OCI-LY3 (cell line): ENCODE results near the gene BST1.

Experiments used
- H2AFZ ChIP-seq: fragments of 200-600, 300-600 bp; shearing (Covaris generic); 2 replicates; pipeline ENCODE4 v1.6.0; 2014; ENCODE audit warnings: antibody characterized with exemption, low read depth, low read length
- H3K27ac ChIP-seq: fragments of 200-600, 300-600 bp; sonication (generic); 2 replicates; pipeline ENCODE4 v1.5.1; 2014; ENCODE audit warnings: mild to moderate bottlenecking, low read length, moderate library complexity, mixed read lengths
- H3K27me3 ChIP-seq: fragments of 200-600, 300-600 bp; sonication (generic); 2 replicates; pipeline ENCODE4 v1.6.1; 2014; ENCODE audit warnings: low read depth, low read length, mixed read lengths
- H3K36me3 ChIP-seq: fragments of 200-600, 300-600 bp; sonication (generic); replicated peaks from 2 replicates; pipeline ENCODE3; 2014; ENCODE audit warnings: low read depth, low read length, mixed read lengths
- H3K4me1 ChIP-seq: fragments of 300-600, 200-600 bp; sonication (generic); 2 replicates; pipeline ENCODE4 v1.6.1; 2014; ENCODE audit warnings: low read length, mixed read lengths
- H3K4me2 ChIP-seq: fragments of 200-600, 300-600 bp; sonication (generic); 2 replicates; pipeline ENCODE4 v1.6.1; 2014; ENCODE audit warnings: low read length, mixed read lengths
- H3K4me3 ChIP-seq: fragments of 300-600, 200-600 bp; sonication (generic); 2 replicates; pipeline ENCODE4 v1.5.1; 2014; ENCODE audit warnings: antibody characterized with exemption, mild to moderate bottlenecking, low read length, moderate library complexity
- H3K79me2 ChIP-seq: fragments of 300-600, 200-600 bp; shearing (Covaris generic); 2 replicates; pipeline ENCODE4 v1.6.1; 2014; ENCODE audit warnings: mild to moderate bottlenecking, low read length, mixed read lengths
- H3K9ac ChIP-seq: fragments of 300-600, 200-600 bp; shearing (Covaris generic); 2 replicates; pipeline ENCODE4 v1.6.0; 2014; ENCODE audit warnings: mild to moderate bottlenecking, low read length, moderate library complexity
- H3K9me3 ChIP-seq: fragments of 200-600, 300-600 bp; shearing (Covaris generic); 2 replicates; pipeline ENCODE4 v1.6.1; 2014; ENCODE audit warnings: low read length, mixed read lengths; ENCODE audit not compliant: insufficient read depth
- H4K20me1 ChIP-seq: fragments of 200-600, 300-600 bp; sonication (generic); 2 replicates; pipeline ENCODE4 v1.6.1; 2016; ENCODE audit warnings: low read length, mixed read lengths; ENCODE audit not compliant: insufficient read depth
- EZH2phosphoT487 ChIP-seq: fragments of 200-600 bp; shearing (Covaris generic); IDR thresholded peaks from 2 replicates; pipeline ENCODE4 v1.6.1; 2018; ENCODE audit warnings: antibody characterized with exemption, mixed run types, low read depth
- TF ChIP-seq, protein P1 (sequence below): fragments of 200-600, 300-600 bp; sonication (generic); IDR thresholded peaks from 2 replicates; pipeline ENCODE4 v1.5.1; 2014; ENCODE audit warnings: antibody characterized with exemption, low read length, low read depth

The BST1 gene

DNA sequence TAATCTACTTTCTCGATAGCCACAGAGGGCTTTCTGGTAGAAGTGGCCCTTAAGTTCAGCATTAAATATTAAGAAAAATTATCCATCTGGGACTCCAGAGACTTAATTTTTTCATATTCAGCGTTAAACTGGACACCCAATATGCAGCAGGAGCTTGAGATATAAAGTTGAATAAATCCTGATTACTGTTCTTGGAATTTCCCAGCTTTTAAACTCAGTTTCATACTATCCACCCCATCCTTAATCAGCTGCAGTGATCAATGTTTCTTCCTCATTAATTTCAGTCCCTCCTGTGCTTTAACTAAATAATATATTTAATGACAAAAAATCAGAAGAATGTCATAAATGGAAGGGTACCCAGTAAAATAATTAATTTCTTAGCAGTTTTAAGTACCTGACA lies 44.1 kb upstream of the BST1 start:
- no peaks in the 10 kb centered on the region for H4K20me1 ChIP-seq
- H3K9ac ChIP-seq, result no peak overlapping the region
- no peaks in the 10 kb centered on the region for H3K36me3 ChIP-seq
- peaks cover 11% of the 10 kb centered on the region for H3K4me1 ChIP-seq
- TF ChIP-seq, protein P1, sequence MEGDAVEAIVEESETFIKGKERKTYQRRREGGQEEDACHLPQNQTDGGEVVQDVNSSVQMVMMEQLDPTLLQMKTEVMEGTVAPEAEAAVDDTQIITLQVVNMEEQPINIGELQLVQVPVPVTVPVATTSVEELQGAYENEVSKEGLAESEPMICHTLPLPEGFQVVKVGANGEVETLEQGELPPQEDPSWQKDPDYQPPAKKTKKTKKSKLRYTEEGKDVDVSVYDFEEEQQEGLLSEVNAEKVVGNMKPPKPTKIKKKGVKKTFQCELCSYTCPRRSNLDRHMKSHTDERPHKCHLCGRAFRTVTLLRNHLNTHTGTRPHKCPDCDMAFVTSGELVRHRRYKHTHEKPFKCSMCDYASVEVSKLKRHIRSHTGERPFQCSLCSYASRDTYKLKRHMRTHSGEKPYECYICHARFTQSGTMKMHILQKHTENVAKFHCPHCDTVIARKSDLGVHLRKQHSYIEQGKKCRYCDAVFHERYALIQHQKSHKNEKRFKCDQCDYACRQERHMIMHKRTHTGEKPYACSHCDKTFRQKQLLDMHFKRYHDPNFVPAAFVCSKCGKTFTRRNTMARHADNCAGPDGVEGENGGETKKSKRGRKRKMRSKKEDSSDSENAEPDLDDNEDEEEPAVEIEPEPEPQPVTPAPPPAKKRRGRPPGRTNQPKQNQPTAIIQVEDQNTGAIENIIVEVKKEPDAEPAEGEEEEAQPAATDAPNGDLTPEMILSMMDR, result no peak
- TF ChIP-seq EZH2phosphoT487, result no peak
- H2AFZ ChIP-seq, result no peak overlapping the region
- H3K27me3 ChIP-seq, result no peaks in the 10 kb centered on the region
- H3K4me3 ChIP-seq, result no peak overlapping the region
- peaks cover 10% of the 10 kb centered on the region for H3K79me2 ChIP-seq
- H3K27ac ChIP-seq, result no peak overlapping the region
- no peak overlapping the region for H3K4me2 ChIP-seq
- no peaks in the 10 kb centered on the region for H3K9me3 ChIP-seq

DNA sequence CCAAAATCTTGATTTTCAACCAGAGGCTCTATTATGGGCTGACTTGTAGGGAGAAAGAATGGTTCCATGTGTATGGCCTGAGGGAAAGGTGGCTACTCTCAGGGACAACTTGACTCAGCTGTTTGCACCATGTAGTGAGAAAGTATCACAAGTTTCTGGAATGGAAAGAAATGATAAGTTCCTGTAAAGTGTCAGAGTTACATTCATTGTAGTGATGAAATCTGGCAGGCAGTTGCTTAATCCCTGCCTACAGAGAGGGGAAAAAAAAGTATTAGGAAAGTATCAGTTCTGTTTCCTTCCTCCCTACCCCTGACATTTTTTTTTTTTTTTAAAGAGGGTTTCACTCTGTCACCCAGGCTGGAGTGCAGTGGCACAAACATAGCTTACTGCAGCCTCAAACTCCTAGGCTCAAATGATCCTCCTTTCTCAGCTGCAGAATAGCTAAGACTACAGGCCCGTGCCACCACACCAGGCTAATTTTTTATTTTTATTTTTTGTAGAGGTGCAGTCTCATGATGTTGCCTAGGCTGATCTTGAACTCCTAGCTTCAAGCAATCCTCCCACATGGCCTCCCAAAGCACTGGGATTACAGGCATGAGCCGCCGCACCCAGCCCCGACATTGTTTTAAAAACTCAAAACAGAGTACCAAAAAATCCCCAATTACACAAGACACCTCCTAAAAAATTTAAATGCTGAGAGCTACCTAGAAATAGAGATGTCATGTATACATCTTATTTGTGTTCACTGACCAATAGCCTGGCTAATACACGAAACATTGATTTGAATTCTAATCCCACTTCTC lies 42.9 kb upstream of the BST1 start:
- Histone ChIP-seq H3K79me2 (no peaks in the 10 kb centered on the region; the same call in 1 of the 2 replicates), H3K27ac (no peak overlapping the region), H2AFZ (no peak overlapping the region), H3K4me2 (no peak overlapping the region), H3K36me3 (no peaks in the 10 kb centered on the region), H3K4me3 (no peak overlapping the region), H3K4me1 (peaks cover 6% of the 10 kb centered on the region; the same call in 1 of the 2 replicates), H4K20me1 (no peaks in the 10 kb centered on the region), H3K27me3 (no peaks in the 10 kb centered on the region), H3K9me3 (no peaks in the 10 kb centered on the region), H3K9ac (no peak overlapping the region)
- TF ChIP-seq EZH2phosphoT487, result no peak
- TF ChIP-seq, protein P1, result no peak

DNA sequence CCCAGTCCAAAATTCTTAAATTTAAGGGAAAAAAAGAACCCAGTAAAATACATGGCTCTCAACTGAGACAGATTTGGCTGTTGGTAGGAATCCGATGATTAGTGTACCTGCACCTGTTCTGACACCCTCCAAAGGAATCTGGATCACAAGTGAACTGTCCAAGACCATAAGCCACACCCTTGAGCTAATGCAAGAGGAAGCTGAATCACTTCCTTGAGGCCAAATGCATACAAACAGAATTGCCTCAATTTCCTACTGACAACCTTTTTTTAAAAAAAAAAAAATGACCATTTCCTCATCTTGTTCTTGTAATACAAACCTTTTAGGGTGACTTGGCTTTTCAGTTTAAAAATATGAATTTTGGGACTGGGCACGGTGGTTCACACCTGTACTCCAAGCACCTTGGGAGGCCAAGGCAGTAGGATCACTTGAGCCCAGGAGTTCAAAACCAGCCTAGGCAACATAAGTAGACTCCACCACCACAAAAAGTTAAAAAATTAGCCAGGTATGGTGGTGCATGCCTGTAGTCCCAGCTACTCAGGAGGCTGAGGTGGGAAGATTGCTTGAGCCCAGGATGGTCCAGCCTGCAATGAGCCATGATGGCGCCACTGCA lies 37.0 kb upstream of the BST1 start:
- H3K4me1 ChIP-seq, result no peaks in the 10 kb centered on the region
- no peak overlapping the region for H3K4me3 ChIP-seq
- H3K9ac ChIP-seq, result no peak overlapping the region
- H3K27ac ChIP-seq, result no peak overlapping the region
- H3K4me2 ChIP-seq, result no peak overlapping the region
- H3K9me3 ChIP-seq, result no peaks in the 10 kb centered on the region
- TF ChIP-seq EZH2phosphoT487, result no peak
- TF ChIP-seq, protein P1, result no peak
- H2AFZ ChIP-seq, result no peak overlapping the region
- no peaks in the 10 kb centered on the region for H4K20me1 ChIP-seq
- peaks cover 3% of the 10 kb centered on the region for H3K36me3 ChIP-seq
- no peaks in the 10 kb centered on the region for H3K79me2 ChIP-seq
- no peaks in the 10 kb centered on the region for H3K27me3 ChIP-seq

DNA sequence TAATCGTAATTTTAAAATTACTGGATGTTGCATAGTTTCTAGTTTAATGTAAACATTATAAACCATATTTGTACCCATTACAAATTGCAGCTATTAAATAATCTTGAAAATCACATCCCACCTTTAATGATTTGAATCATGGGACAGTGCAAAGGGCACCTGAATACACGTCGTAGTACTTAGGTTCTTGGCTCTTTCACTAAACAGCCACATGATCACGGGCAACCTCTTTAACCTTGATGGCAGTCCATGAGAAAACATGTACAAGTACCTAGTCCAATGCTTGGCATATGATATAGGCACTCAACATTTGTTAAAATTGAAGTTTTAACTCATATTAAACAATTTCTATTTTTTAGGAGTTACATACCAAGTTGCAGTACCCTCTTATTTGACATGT lies 35.9 kb upstream of the BST1 start:
- no peaks in the 10 kb centered on the region for H3K27me3 ChIP-seq
- H3K9me3 ChIP-seq, result no peaks in the 10 kb centered on the region
- H4K20me1 ChIP-seq, result no peaks in the 10 kb centered on the region
- peaks cover 3% of the 10 kb centered on the region for H3K36me3 ChIP-seq
- H3K9ac ChIP-seq, result no peak overlapping the region
- no peak overlapping the region for H3K27ac ChIP-seq
- H3K79me2 ChIP-seq, result no peaks in the 10 kb centered on the region
- H3K4me3 ChIP-seq, result no peak overlapping the region
- H3K4me2 ChIP-seq, result no peak overlapping the region
- no peaks in the 10 kb centered on the region for H3K4me1 ChIP-seq
- H2AFZ ChIP-seq, result no peak overlapping the region
- no peak for TF ChIP-seq EZH2phosphoT487
- TF ChIP-seq, protein P1, result no peak
